OCI-LY7 (cell line): ENCODE data around the gene SCN8A.

Source experiments
- EZH2phosphoT487 ChIP-seq: fragments of 200-600 bp; sonication (generic); IDR thresholded peaks from 2 replicates; pipeline ENCODE4 v1.6.1; 2018; ENCODE audit warnings: low read depth, borderline replicate concordance, mild to moderate bottlenecking, mixed run types, antibody characterized with exemption, low read length, moderate library complexity, mixed read lengths
- TF ChIP-seq, protein P1 (sequence below): fragments of 200-600 bp; sonication (generic); conservative IDR thresholded peaks from 2 replicates; pipeline ENCODE4 v1.5.1; 2014; ENCODE audit warnings: mild to moderate bottlenecking, antibody characterized with exemption, low read length, moderate library complexity, mixed read lengths

DNA sequence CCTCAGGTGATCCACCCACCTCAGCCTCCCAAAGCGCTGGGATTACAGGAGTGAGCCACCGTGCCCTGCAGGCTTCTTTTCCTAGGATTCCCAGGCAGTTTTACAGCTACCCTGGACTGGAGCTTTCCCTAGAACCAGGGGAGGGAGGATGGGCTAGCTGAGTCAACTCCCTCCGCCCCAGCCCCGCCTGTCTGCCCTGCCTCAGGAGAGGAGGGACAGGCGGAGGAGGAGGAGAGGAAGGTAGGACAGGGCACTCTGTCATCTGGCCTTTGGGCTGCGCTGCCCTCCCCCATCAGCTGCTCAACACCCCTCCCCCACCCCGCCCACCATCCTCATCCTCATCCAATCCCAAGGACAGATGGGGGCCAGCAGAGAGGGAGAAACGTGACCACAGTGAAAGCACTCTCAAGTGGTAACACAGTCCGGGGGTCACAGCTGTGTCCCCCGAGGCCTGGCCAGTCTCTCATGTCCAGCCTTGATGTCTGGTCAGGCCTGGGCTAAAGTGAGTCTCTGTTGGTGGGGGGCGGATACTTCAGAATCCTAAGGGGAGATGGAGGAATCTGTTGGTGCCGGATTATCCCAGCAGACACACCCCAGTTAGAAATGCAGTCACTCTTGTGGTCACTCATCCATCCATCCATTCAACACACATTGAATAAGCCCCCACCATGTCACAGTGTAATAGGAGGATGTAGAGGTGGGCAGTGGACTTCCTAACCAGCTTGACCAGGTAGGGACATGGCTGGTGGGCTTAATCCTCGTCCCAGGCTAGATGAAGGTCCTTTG lies 245.2 kb downstream of the SCN8A start:
- TF ChIP-seq, protein P1, sequence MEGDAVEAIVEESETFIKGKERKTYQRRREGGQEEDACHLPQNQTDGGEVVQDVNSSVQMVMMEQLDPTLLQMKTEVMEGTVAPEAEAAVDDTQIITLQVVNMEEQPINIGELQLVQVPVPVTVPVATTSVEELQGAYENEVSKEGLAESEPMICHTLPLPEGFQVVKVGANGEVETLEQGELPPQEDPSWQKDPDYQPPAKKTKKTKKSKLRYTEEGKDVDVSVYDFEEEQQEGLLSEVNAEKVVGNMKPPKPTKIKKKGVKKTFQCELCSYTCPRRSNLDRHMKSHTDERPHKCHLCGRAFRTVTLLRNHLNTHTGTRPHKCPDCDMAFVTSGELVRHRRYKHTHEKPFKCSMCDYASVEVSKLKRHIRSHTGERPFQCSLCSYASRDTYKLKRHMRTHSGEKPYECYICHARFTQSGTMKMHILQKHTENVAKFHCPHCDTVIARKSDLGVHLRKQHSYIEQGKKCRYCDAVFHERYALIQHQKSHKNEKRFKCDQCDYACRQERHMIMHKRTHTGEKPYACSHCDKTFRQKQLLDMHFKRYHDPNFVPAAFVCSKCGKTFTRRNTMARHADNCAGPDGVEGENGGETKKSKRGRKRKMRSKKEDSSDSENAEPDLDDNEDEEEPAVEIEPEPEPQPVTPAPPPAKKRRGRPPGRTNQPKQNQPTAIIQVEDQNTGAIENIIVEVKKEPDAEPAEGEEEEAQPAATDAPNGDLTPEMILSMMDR = no peak
- TF ChIP-seq EZH2phosphoT487 = no peak
